Activated CD8-positive, alpha-beta memory T cell treated with anti-CD3 and anti-CD28 coated beads for 36 hours (primary cell): ENCODE data around the gene OAS2. TPM values are rescaled to one million over a fixed set of nuclear protein-coding genes. Genes with fewer than 3 reads are reported as not detected.

Source experiments
- CTCF ChIA-PET: fragments of 350-600 bp; sonication (Branson Sonifier 250); formaldehyde crosslinking; loops from one replicate; lab custom pipeline; 2021; ENCODE audit warnings: antibody characterized with exemption; lab: Charles Lee
- POLR2A ChIA-PET: fragments of 350-600 bp; sonication (Branson Sonifier 250); formaldehyde crosslinking; loops from one replicate; lab custom pipeline; 2021; ENCODE audit warnings: antibody characterized with exemption; lab: Charles Lee
- total RNA-seq, 2 experiments: library from RNA; stranded (reverse); gene quantifications; one replicate each; pipeline ENCODE4 v1.2.3, GENCODE V29; 2021

The OAS2 gene, protein sequence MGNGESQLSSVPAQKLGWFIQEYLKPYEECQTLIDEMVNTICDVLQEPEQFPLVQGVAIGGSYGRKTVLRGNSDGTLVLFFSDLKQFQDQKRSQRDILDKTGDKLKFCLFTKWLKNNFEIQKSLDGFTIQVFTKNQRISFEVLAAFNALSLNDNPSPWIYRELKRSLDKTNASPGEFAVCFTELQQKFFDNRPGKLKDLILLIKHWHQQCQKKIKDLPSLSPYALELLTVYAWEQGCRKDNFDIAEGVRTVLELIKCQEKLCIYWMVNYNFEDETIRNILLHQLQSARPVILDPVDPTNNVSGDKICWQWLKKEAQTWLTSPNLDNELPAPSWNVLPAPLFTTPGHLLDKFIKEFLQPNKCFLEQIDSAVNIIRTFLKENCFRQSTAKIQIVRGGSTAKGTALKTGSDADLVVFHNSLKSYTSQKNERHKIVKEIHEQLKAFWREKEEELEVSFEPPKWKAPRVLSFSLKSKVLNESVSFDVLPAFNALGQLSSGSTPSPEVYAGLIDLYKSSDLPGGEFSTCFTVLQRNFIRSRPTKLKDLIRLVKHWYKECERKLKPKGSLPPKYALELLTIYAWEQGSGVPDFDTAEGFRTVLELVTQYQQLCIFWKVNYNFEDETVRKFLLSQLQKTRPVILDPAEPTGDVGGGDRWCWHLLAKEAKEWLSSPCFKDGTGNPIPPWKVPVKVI
- total RNA-seq: 10 to 100 TPM; 44.7 to 51.9 TPM

DNA sequence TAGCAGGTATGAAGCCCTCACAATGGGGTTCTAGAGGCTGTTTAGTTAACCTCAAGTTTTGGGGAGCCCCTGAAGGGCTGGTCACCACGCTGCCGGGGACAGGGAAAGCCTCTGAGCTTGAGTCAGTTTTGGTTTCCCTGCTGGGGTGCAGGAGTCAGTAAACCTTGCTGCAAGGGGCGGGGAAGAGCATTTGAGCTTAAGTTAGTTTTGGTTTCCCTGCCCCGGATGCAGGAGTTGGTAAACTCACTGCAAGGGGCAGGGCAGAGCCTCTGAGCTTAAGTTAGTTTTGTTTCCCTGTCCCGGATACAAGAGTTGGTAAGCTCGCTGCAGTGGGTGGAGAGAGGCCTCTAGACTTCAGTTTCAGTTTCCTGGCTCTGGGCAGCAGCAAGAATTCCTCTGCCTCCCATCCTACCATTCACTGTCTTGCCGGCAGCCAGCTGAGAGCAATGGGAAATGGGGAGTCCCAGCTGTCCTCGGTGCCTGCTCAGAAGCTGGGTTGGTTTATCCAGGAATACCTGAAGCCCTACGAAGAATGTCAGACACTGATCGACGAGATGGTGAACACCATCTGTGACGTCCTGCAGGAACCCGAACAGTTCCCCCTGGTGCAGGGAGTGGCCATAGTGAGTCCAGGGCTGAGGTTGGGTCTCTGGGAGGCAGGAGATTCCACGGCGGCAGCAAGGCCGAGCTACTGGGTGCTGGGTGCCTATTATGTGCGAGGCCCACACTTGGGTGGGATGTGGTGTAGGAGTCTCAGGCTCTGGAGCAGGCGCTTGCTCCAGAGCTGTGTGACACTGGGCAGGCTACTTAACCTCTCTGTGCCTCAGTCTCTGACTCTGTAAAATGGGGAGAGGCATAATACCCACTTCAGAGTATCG, at the start of gene OAS2:
Gene OAS2 (plus strand): TSS at position 357 of the 878 bp plus-strand sequence. CDS start 90 bp downstream, at position 447.
- CTCF ChIA-PET: interaction anchor here (0.5 to 3.1 kb wide), 8 partner anchors 10 to 379 kb away, joined by 3 to 27 read pairs (median 4); partner anchors contain the start of gene OAS1
- POLR2A ChIA-PET: interaction anchor here (0.6 to 2.2 kb wide), 8 partner anchors 10 to 230 kb away, joined by 3 to 16 read pairs (median 6); partner anchors contain the start of genes DDX54, OAS1, OAS3 and RITA1

DNA sequence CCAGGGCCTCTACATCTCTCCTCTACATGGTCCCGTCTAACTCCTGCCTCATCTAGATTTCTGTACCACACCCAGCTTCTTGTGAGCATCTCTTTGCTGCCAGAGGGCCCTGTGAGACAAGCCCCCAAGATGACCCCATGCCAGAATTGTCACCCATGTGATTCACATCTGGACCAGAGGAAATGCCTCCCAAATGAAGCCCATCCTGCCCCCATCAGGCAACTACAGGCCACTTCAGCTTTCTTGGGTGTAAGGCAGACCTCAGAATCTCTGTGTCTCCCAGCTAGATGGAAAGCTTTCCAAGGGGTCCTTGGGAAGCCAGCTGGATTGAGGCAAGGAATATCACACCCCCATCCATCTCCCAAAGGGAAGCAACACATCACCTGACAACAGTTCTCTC, 49.3 kb upstream of the OAS2 start:
- POLR2A ChIA-PET: no interaction called here
- CTCF ChIA-PET: no interaction called here

DNA sequence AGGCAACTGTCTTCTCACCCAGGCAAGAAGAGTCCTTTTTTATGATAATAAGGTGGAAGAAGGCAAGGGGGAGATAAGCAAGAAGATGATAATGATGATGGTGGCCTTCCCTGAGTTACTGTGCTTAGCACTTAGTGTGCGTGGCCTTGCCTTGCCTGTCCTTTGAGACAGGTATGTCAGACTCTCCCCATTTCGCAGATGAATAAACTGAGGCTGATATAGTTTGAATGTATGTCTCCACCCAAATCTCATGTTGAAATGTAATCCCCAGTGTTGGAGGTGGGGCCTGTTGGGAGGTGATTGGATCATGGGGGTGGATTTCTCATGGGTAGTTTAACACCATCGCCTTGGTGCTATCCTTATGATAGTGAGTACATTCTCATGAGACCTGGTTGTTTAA, 48.6 kb upstream of the OAS2 start:
- CTCF ChIA-PET: no interaction called here
- POLR2A ChIA-PET: no interaction called here

DNA sequence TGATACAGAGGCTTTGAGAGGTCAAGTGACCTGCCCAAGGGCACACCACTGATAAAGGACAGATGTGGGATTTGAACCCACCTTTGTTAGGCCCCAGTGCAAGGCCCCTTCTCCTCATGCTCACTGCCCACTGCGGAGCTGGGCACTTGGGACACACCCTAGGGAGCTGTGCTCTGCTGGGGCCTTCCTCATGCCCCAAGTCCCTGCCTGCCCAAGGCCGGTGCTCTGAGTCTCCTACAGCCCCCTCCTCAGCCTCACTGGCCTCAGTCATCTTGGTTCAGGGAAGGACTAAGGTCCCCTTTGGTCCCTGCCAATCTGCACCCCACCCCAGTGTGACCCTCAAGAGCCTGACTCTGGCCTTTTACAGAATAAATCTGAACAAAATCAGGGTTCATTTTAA, 48.0 kb upstream of the OAS2 start:
- ChIA-PET CTCF (interaction anchor here (0.8 to 1.1 kb wide), 2 partner anchors 9 to 27 kb away, joined by 3 to 4 read pairs; no protein-coding TSS in a partner anchor), POLR2A (no interaction called here)

DNA sequence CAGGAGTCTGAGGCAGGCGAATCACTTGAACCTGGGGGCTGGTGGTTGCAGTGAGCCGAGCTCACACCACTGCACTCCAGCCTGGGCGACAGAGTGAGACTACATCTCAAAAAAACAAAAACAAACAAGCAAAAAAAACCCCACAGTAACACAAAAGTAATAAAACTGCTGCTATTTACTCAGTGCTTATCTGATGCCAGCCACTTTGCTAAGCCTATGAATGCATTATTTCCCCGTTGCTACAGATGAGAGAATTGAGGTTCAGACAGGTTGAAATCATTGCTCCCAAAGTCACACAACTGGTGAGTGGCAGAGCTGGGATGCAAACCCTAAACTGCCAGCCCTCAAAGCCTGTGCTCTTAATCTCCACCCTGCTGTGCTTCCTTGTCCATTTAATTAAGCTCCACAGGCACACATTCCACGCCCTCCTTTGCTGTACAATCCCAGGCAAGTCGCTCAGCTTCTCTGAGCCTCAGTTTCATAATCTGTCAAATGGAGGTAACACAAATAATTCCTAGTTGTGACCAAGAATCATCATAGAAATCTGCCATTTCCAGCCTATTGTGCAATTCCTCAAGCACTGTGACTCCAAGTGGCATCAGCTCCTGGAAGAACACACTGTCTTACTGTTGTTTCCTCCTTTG, 45.7 kb upstream of the OAS2 start:
- ChIA-PET CTCF (no interaction called here), POLR2A (no interaction called here)

DNA sequence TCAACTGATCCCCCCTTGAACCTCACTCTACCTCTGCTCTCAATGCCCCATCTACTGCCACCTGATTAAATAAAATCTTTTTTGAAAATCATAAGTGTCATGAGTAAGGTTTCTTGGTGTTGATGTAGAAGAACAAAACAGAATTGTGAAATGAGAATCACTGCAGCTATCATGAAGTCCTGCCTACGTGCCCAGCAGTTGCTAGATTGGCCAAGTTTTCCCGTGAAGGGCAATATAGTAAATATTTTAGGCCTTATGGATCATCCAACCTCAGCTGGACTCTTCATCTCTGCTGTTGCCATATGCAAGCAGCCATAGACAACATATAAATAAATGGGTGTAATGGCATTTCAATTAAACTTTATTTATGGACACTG, 45.2 kb upstream of the OAS2 start:
- POLR2A ChIA-PET: no interaction called here
- CTCF ChIA-PET: no interaction called here

DNA sequence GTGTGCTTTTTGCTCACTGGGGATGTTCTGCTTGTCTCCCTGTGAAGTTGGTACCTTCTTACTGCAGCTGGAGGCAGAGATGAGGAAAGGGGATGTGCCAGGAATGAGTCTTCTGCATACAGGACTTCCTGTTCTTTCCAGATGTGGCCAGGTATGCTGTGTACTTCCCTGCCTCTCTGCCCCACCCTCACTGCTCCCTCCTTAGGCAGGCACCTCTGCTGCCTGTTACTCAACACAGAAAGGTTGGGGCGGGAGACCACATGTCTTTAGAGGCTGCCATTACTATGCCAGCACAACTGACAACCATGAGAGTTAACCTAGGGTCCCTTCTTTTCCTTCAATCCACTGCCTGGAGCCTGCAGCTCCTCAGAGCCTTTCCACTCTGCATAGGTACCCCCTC, 42.1 kb upstream of the OAS2 start:
- POLR2A ChIA-PET: no interaction called here
- CTCF ChIA-PET: no interaction called here

DNA sequence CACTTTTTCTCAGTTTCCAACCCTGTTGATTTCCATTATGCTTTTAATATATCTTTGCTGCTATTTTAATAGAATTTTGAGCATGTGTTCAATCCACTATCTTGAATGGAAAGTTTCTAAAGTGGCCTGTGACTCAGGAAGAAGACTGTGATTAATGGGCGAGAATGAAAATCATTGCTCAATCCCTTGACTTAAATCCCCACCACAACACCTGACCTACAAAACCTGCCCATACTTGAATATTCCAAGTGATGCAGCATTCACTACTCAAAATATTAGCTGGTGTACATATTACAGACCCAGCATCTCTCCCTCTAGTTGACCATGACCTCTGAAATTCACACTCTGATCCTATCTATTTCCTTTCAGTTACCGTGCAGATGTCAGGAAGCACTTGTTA, 41.4 kb upstream of the OAS2 start:
- POLR2A ChIA-PET: no interaction called here

DNA sequence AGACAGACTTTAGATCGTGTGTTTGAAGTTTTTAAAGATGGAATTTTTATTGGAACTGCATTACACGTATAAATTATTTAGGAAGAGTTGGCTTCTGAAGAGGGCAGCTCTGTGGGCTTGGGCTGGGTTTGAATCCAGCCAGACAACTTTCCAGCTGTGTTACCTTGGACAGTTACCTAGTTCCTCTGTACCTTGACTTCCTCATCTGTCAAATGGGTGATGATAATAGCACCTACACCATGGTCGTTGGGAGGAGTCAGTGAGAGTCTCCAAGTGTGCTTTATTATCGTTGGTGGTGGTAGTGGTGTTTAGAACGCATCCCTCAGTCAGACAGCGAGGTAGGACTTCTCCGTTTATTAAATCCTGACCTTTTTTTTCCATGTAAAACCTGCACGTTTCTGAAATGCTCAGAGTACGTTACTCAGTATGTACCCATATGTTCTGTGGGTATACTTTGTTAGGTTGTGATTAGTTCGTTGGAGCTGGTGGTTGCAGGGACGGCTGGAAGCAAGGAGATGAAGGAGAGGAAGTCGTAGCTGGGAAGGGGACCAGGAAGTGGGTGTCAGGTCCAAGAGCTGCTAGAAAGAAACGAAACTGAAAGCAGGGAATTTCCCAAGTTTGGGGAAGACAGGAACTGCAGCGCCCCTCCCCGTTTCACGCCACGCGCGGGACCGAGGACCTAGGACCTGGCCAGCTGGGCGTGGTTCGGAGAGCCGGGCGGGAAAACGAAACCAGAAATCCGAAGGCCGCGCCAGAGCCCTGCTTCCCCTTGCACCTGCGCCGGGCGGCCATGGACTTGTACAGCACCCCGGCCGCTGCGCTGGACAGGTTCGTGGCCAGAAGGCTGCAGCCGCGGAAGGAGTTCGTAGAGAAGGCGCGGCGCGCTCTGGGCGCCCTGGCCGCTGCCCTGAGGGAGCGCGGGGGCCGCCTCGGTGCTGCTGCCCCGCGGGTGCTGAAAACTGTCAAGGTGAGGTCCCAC, 40.3 kb upstream of the OAS2 start, which contains the start of gene OAS3:
Gene OAS3 (plus strand): TSS at position 734 of the 979 bp plus-strand sequence. CDS start 57 bp downstream, at position 791.
- ChIA-PET POLR2A (interaction anchor here (1.3 kb wide), 1 partner anchor 40 kb away, joined by 4 read pairs; the partner anchor contains the start of gene OAS2), CTCF (interaction anchor here (1.3 kb wide), 1 partner anchor 34 kb away, joined by 3 read pairs; no protein-coding TSS in a partner anchor)

More for the DNA sequence above, 41.4 kb upstream of the OAS2 start:
- CTCF ChIA-PET: interaction anchor here (1.3 kb wide), 1 partner anchor 33 kb away, joined by 3 read pairs; no protein-coding TSS in a partner anchor

DNA sequence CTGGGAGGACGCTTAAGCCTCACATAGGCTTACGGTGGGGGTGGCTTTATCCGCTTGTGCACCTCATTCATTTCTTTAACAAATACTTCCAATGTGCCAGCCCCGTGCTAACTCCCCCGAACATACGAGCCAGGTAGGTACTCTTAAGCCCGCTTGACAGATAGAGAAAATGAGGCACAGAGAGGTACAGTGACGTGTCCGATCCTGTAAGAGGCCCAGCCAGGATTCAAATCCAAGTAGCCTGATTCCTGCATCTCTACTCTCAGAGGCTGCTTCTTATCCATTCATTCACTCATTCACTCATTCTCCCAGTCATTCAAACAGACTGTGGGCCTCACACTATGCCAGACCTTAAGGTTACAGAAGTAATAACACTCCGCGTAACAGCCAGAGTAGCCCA, 39.6 kb upstream of the OAS2 start:
- POLR2A ChIA-PET: interaction anchor here (1.3 kb wide), 1 partner anchor 40 kb away, joined by 4 read pairs; the partner anchor contains the start of gene OAS2
- CTCF ChIA-PET: interaction anchor here (1.3 kb wide), 1 partner anchor 8 kb away, joined by 4 read pairs; no protein-coding TSS in a partner anchor

DNA sequence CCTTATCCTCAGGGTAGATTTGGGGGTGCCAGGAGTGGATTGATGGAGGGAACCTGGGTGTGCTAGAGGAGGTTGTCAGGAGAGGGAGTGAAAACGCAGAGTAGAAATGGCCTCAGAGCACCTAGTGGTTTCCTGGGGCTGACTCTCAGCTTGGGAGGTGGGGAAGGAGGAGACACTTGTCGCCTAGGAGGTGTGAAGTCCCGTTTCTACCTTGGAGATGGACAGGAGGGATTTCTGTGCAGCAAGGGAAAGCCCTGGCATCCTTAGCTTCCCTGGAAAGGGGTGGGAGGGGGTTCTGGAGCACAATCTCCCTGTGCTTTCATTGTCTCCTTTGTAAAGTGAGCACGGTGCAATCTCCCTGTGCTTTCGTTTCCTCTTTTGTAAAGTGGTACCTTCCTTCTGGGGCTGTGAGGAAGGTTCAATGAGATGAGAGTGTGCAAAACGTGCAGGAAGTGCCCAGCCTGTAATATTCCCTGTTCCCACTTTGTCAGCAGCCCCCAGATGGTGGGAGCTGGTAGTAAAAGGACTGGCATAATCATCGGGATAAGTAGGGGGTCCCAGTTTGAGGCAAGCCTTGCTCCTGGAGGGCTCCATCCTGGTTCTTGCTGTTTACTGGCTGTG, 38.4 kb upstream of the OAS2 start:
- POLR2A ChIA-PET: interaction anchor here (0.8 kb wide), 1 partner anchor 38 kb away, joined by 5 read pairs; the partner anchor contains the start of gene OAS2
- CTCF ChIA-PET: interaction anchor here (0.6 to 1.3 kb wide), 3 partner anchors 9 to 38 kb away, joined by 3 to 4 read pairs (median 3); partner anchors contain the start of gene OAS2

DNA sequence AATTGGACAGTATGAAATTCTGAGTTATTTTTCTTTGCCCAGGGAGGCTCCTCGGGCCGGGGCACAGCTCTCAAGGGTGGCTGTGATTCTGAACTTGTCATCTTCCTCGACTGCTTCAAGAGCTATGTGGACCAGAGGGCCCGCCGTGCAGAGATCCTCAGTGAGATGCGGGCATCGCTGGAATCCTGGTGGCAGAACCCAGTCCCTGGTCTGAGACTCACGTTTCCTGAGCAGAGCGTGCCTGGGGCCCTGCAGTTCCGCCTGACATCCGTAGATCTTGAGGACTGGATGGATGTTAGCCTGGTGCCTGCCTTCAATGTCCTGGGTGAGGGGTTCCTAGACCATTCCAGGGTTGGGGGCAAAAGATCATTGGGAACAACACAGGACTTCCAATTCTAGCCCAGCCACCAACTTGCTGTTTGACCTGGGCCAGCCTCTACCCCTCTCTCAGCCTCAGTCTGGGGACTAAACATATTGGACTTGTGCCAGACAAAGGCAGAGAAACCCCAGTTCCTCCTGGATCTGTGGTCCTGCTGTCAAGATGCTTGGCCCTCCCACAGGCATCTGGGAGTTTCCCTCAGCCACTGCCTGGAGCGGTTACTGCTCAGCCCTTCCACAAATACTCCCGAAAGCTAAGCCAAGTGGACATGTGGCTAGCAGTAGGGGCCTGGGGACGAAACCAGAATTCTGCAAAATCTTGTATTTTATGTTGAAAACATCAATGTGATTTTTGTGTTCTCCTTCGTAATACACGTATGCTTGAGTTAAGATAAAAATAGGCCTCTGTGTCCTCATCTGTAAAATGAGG, 36.6 kb upstream of the OAS2 start:
- CTCF ChIA-PET: no interaction called here
- POLR2A ChIA-PET: interaction anchor here (0.7 kb wide), 1 partner anchor 63 kb away, joined by 4 read pairs; no protein-coding TSS in a partner anchor

DNA sequence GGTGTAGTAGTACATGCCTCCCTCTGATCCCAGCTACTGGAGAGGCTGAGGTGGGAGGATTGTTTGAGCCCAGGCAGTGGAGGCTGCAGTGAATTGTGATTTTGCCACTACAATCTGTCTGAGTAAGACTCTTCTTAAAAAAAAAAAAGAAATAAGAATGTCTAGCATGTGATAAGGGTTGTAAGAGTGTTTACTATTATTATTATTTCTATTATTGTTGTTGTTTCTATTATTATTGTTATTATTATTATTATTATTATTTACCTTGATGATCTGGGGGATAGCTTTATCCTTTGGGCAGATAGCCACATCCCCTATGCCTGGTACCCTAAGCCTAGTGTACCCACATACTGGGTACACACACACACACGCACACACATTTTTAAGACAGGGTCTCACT, 35.7 kb upstream of the OAS2 start:
- ChIA-PET CTCF (no interaction called here), POLR2A (interaction anchor here (0.7 kb wide), 1 partner anchor 63 kb away, joined by 4 read pairs; no protein-coding TSS in a partner anchor)

DNA sequence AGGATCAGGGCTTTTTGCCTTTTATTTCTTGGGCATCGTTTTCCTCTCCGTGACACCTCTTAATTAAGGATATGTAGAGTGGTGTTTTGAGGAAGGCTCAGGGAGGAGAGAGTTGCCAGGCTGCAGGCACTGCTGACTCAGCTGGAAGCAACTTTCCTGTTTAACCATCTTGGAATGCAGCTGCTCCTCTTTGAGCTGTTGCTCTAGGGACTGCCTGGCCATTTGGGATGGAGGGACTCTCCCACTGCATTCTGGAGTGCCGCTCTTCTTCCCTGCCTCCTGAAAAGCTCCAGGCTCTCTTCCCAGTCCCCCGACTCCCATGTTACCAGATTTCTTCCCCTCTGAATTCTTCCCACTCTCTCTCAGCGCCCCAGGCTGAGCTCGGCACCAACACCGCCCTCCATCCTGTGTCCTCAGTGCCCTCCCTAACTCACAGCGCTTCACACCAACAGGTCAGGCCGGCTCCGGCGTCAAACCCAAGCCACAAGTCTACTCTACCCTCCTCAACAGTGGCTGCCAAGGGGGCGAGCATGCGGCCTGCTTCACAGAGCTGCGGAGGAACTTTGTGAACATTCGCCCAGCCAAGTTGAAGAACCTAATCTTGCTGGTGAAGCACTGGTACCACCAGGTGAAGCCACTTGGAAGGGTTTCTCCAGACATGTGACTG, 34.2 kb upstream of the OAS2 start:
- ChIA-PET POLR2A (interaction anchor here (0.6 kb wide), 1 partner anchor 236 kb away, joined by 5 read pairs; no protein-coding TSS in a partner anchor), CTCF (interaction anchor here (0.6 kb wide), 1 partner anchor 140 kb away, joined by 3 read pairs; no protein-coding TSS in a partner anchor)

DNA sequence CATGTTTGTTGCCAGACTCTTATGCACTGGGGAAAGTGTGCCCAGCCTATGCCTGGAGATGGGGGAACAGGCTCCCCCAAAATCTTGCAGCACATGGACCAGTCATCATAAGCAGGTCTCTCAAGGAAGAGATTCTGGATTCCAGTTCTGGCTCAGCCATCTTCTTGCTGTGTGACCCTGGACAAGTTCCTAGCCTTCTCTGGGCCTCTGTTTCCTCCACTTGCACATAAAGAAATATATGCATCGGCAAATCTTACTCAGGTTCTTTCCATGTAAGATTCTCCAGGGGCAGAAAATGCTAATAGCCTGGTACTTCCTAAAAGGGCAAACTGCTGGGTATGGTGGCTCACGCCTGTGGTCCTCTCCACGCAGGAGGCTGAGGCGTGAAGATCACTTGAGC, 32.8 kb upstream of the OAS2 start:
- ChIA-PET CTCF (no interaction called here), POLR2A (no interaction called here)
